HepG2 (cell line): ENCODE results near the gene ARHGAP19. TPM values are rescaled to one million over a fixed set of nuclear protein-coding genes. Genes with fewer than 3 reads are reported as not detected.

Source experiments
- CBX1 ChIP-seq: IDR thresholded peaks from one replicate; pipeline ENCODE4 v1.6.1; 2016; ENCODE audit warnings: antibody characterized with exemption, low read depth
- CCAR2 ChIP-seq: fragments of 200-400 bp; formaldehyde crosslinking; optimal IDR thresholded peaks from 2 replicates; pipeline ENCODE3; 2018; ENCODE audit warnings: low read depth, mild to moderate bottlenecking, low read length, moderate library complexity
- CREB3 ChIP-seq: sonication (generic); formaldehyde crosslinking; IDR thresholded peaks from 2 replicates; pipeline ENCODE4 v1.5.0; 2020; ENCODE audit warnings: missing genetic modification reagents
- E2F2 ChIP-seq: sonication (generic); formaldehyde crosslinking; IDR thresholded peaks from 2 replicates; pipeline ENCODE4 v1.4.0; 2020; ENCODE audit warnings: missing genetic modification reagents, borderline replicate concordance
- NONO ChIP-seq, 2 experiments: fragments of 450-650 bp in 1 of 2; sonication (generic) in 1 of 2; formaldehyde crosslinking in 1 of 2; IDR thresholded peaks in 1 of 2; conservative IDR thresholded peaks in 1 of 2; 2 replicates each; pipeline versions ENCODE4 v1.6.1 to v1.8.0; 2017 to 2022; ENCODE audit warnings: mild to moderate bottlenecking in 1 of 2, missing genetic modification reagents in 1 of 2, moderate library complexity in 1 of 2
- NR2F1 ChIP-seq, 2 experiments: fragments of 450-650 bp in 1 of 2; formaldehyde crosslinking in 1 of 2; IDR thresholded peaks; 2 replicates each; pipeline versions ENCODE4 v1.5.0 to v1.6.1; 2016 to 2020; ENCODE audit warnings: mild to moderate bottlenecking in 1 of 2, missing compliant biosample characterization in 1 of 2, missing genetic modification reagents in 1 of 2, moderate library complexity in 1 of 2
- PAXIP1 ChIP-seq: sonication (generic); formaldehyde crosslinking; conservative IDR thresholded peaks from 2 replicates; pipeline ENCODE4 v1.4.0; 2020; ENCODE audit warnings: mild to moderate bottlenecking, missing genetic modification reagents, moderate library complexity
- TBX3 ChIP-seq: fragments of 450-650 bp; IDR thresholded peaks from 2 replicates; pipeline ENCODE4 v1.6.1; 2017; ENCODE audit warnings: antibody characterized with exemption, mild to moderate bottlenecking, inconsistent platforms, borderline replicate concordance
- THAP11 ChIP-seq: IDR thresholded peaks from 2 replicates; pipeline ENCODE4 v1.6.1; 2016; ENCODE audit warnings: missing biosample characterization, missing genetic modification reagents
- ZFP82 ChIP-seq: sonication (generic); formaldehyde crosslinking; IDR thresholded peaks from 2 replicates; pipeline ENCODE4 v1.5.1; 2020; ENCODE audit warnings: mild to moderate bottlenecking, missing genetic modification reagents, borderline replicate concordance
- ZKSCAN5 ChIP-seq: sonication (generic); formaldehyde crosslinking; IDR thresholded peaks from 2 replicates; pipeline ENCODE4 v1.5.1; 2020; ENCODE audit warnings: mild to moderate bottlenecking, missing genetic modification reagents
- ZNF17 ChIP-seq: sonication (generic); formaldehyde crosslinking; IDR thresholded peaks from 2 replicates; pipeline ENCODE4 v1.5.0; 2020; ENCODE audit warnings: mild to moderate bottlenecking, missing genetic modification reagents
- ZNF530 ChIP-seq: sonication (generic); formaldehyde crosslinking; IDR thresholded peaks from 2 replicates; pipeline ENCODE4 v1.5.0; 2020; ENCODE audit warnings: low read depth, mild to moderate bottlenecking, missing genetic modification reagents
- ZNF749 ChIP-seq: sonication (generic); formaldehyde crosslinking; IDR thresholded peaks from 2 replicates; pipeline ENCODE4 v1.8.0; 2022; ENCODE audit warnings: mild to moderate bottlenecking, missing genetic modification reagents, moderate library complexity, borderline replicate concordance
- ZNF776 ChIP-seq: sonication (generic); formaldehyde crosslinking; IDR thresholded peaks from 2 replicates; pipeline ENCODE4 v1.4.0; 2020; ENCODE audit warnings: mild to moderate bottlenecking, missing genetic modification reagents
- polyA plus RNA-seq, 8 experiments: library from polyadenylated mRNA; depleted of rRNA in 3 of 8; stranded (reverse) in 7 of 8; unstranded in 1 of 8; fragments of >200 nt; fragmentation: Illumina TruSeq in 4 of 8; extraction: Trizol in 4 of 8; gene quantifications; 2 replicates each; pipeline versions ENCODE4 v1.2.1 to v1.2.3, GENCODE V29; 2011 to 2016; ENCODE audit warnings: low read depth in 4 of 8, missing spikeins in 1 of 8, mixed read lengths in 1 of 8; ENCODE audit not compliant: insufficient read depth in 1 of 8
- total RNA-seq, 5 experiments: library from RNA; depleted of rRNA; stranded (reverse); fragments of >200 nt; fragmentation: Illumina TruSeq; extraction: Trizol; gene quantifications; 2 replicates each; pipeline ENCODE4 v1.2.3, GENCODE V29; 2016; ENCODE audit warnings: low read depth in 1 of 5
- TF ChIP-seq, protein P1 (sequence below): sonication (generic); formaldehyde crosslinking; IDR thresholded peaks from 2 replicates; pipeline ENCODE4 v1.9.0; 2022; ENCODE audit warnings: missing genetic modification reagents, mild to moderate bottlenecking, borderline replicate concordance
- TF ChIP-seq, protein P2 (sequence below): sonication (generic); formaldehyde crosslinking; IDR thresholded peaks from 2 replicates; pipeline ENCODE4 v1.4.0; 2020; ENCODE audit warnings: mild to moderate bottlenecking, missing genetic modification reagents
- TF ChIP-seq, protein P3 (sequence below): IDR thresholded peaks from 2 replicates; pipeline ENCODE4 v1.6.1; 2012; ENCODE audit warnings: inconsistent platforms

The ARHGAP19 gene
- total and polyA plus RNA-seq, 2 of the 13 experiments (the other 11 are each of a cell fraction or from before 2014, with no cell fraction given), result 7.6 to 10.0 TPM

GRCh38 chr10:97297556-97298222 is 5.3 kb upstream of the ARHGAP19 start (continued):
- TF ChIP-seq TBX3 (no peak), THAP11 (CRISPR knock-in tag) (peak; percentile 56), CREB3 (no peak), ZNF776 (CRISPR knock-in tag) (no peak), ZNF17 (CRISPR knock-in tag) (no peak), NONO (IDR thresholded peaks at IDR 0.05) (no peak), NONO (CRISPR knock-in tag; conservative IDR thresholded peaks at IDR 0.05) (0 out of 2 replicates have a peak, but pooled peaks have one; percentile 14), ZKSCAN5 (CRISPR knock-in tag) (no peak), ZNF749 (CRISPR knock-in tag) (no peak), CBX1 (no peak), NR2F1 (CRISPR knock-in tag; IDR thresholded peaks at IDR 0.05) (peak in 1 of 2 experiments; percentile 48; a peak in 1 of 4 replicates), CCAR2 (no peak), E2F2 (CRISPR knock-in tag) (no peak), ZFP82 (CRISPR knock-in tag) (no peak), PAXIP1 (CRISPR knock-in tag) (0 out of 2 replicates have a peak, but pooled peaks have one; percentile 27), ZNF530 (CRISPR knock-in tag) (no peak)
- TF ChIP-seq, protein P1, sequence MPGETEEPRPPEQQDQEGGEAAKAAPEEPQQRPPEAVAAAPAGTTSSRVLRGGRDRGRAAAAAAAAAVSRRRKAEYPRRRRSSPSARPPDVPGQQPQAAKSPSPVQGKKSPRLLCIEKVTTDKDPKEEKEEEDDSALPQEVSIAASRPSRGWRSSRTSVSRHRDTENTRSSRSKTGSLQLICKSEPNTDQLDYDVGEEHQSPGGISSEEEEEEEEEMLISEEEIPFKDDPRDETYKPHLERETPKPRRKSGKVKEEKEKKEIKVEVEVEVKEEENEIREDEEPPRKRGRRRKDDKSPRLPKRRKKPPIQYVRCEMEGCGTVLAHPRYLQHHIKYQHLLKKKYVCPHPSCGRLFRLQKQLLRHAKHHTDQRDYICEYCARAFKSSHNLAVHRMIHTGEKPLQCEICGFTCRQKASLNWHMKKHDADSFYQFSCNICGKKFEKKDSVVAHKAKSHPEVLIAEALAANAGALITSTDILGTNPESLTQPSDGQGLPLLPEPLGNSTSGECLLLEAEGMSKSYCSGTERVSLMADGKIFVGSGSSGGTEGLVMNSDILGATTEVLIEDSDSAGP (CRISPR knock-in tag), result no peak
- TF ChIP-seq, protein P2, sequence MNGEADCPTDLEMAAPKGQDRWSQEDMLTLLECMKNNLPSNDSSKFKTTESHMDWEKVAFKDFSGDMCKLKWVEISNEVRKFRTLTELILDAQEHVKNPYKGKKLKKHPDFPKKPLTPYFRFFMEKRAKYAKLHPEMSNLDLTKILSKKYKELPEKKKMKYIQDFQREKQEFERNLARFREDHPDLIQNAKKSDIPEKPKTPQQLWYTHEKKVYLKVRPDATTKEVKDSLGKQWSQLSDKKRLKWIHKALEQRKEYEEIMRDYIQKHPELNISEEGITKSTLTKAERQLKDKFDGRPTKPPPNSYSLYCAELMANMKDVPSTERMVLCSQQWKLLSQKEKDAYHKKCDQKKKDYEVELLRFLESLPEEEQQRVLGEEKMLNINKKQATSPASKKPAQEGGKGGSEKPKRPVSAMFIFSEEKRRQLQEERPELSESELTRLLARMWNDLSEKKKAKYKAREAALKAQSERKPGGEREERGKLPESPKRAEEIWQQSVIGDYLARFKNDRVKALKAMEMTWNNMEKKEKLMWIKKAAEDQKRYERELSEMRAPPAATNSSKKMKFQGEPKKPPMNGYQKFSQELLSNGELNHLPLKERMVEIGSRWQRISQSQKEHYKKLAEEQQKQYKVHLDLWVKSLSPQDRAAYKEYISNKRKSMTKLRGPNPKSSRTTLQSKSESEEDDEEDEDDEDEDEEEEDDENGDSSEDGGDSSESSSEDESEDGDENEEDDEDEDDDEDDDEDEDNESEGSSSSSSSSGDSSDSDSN (CRISPR knock-in tag), result no peak
- TF ChIP-seq, protein P3, sequence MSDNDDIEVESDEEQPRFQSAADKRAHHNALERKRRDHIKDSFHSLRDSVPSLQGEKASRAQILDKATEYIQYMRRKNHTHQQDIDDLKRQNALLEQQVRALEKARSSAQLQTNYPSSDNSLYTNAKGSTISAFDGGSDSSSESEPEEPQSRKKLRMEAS, result no peak
